K562 (cell line): Measurements from ENCODE around the gene MIS18A. TPM values are rescaled to one million over a fixed set of nuclear protein-coding genes. Genes with fewer than 3 reads are reported as not detected.

ENCODE experiments used
- AFF4 ChIP-seq: sonication (generic); formaldehyde crosslinking; IDR thresholded peaks from 2 replicates; pipeline ENCODE4 v1.8.0; 2023; ENCODE audit warnings: mild to moderate bottlenecking, missing genetic modification reagents
- ETV6 ChIP-seq, 3 experiments: fragments of 150-350 bp in 1 of 3; sonication (generic) in 1 of 3; formaldehyde crosslinking in 1 of 3; IDR thresholded peaks; 2 replicates each; pipeline versions ENCODE4 v1.6.1 to v1.8.0; 2014 to 2022; ENCODE audit warnings: borderline replicate concordance in 2 of 3, low read depth in 2 of 3, antibody characterized with exemption in 1 of 3, low read length in 1 of 3, mild to moderate bottlenecking in 1 of 3, missing genetic modification reagents in 1 of 3
- HNRNPH1 ChIP-seq: fragments of 200-400 bp; formaldehyde crosslinking; optimal IDR thresholded peaks from 2 replicates; pipeline ENCODE3; 2017; ENCODE audit warnings: low read depth, mild to moderate bottlenecking, low read length, moderate library complexity
- TCF15 ChIP-seq: fragments of 250-450 bp; sonication (Bioruptor Pico); IDR thresholded peaks from 2 replicates; pipeline ENCODE4 v1.8.0; 2022; ENCODE audit warnings: moderate library complexity, mild to moderate bottlenecking, inconsistent platforms
- ZBTB9 ChIP-seq: fragments of 450-650 bp; formaldehyde crosslinking; IDR thresholded peaks from 2 replicates; pipeline ENCODE4 v1.4.0; 2020; ENCODE audit warnings: mild to moderate bottlenecking, moderate library complexity
- polyA plus RNA-seq, 8 experiments: library from polyadenylated mRNA; depleted of rRNA in 4 of 8; stranded (reverse) in 5 of 8; unstranded in 3 of 8; fragments of >200 nt; fragmentation: Nextera tagmentation in 2 of 8; fragmentation: Illumina TruSeq in 1 of 8; extraction: Ambion mirVana in 2 of 8; extraction: Trizol in 1 of 8; gene quantifications; 2 replicates each; pipeline versions ENCODE4 v1.2.1 to v1.2.3, GENCODE V29; 2011 to 2014; ENCODE audit warnings: inconsistent platforms in 1 of 8, missing spikeins in 1 of 8
- total RNA-seq, 7 experiments: library from RNA; depleted of rRNA in 6 of 7; stranded (reverse); fragments of >200 nt in 6 of 7; fragmentation: Illumina TruSeq in 2 of 7; extraction: Trizol in 2 of 7; gene quantifications; 2 replicates each; pipeline versions ENCODE4 v1.2.1 to v1.2.3, GENCODE V29; 2011 to 2021; ENCODE audit warnings: low replicate concordance in 1 of 7

Gene MIS18A
- total and polyA plus RNA-seq, 9 of the 15 experiments (the other 6 are each of a cell fraction or from before 2014, with no cell fraction given): 17.7 to 75.3 (median 60.3) TPM

GRCh38 chr21:32325706-32326105 lies 46.9 kb upstream of the MIS18A start (continued):
- TF ChIP-seq AFF4 (no peak), ZBTB9 (no peak), TCF15 (CRISPR knock-in tag) (no peak), HNRNPH1 (no peak), ETV6 (IDR thresholded peaks at IDR 0.05; ENCODE audit: borderline replicate concordance in 1 of 2, low read depth in 2 of 2, low read length in 1 of 2) (no peak), ETV6 (CRISPR knock-in tag; IDR thresholded peaks at IDR 0.05; ENCODE audit: borderline replicate concordance) (no peak)
- TF ChIP-seq, all 486 proteins: peak for 0
